ENCODE measurements around the gene LRIT2.

DNA sequence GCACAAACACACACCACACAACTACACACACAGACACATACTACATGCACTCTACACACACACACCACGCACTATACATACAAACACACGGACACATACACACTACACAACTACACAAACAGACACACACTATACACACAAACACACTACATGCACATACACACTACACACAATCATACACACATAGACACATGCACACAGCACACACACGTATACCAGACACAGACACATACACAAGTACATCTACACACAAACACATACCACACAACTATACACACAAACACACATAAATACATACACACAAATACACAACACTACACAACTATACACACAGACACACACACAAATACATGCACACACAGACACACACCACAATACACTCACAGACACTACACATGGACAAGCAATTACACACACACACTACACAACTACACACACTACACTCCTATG lies 47.2 kb downstream of the LRIT2 start:
- TF ChIP-seq, protein P1, sequence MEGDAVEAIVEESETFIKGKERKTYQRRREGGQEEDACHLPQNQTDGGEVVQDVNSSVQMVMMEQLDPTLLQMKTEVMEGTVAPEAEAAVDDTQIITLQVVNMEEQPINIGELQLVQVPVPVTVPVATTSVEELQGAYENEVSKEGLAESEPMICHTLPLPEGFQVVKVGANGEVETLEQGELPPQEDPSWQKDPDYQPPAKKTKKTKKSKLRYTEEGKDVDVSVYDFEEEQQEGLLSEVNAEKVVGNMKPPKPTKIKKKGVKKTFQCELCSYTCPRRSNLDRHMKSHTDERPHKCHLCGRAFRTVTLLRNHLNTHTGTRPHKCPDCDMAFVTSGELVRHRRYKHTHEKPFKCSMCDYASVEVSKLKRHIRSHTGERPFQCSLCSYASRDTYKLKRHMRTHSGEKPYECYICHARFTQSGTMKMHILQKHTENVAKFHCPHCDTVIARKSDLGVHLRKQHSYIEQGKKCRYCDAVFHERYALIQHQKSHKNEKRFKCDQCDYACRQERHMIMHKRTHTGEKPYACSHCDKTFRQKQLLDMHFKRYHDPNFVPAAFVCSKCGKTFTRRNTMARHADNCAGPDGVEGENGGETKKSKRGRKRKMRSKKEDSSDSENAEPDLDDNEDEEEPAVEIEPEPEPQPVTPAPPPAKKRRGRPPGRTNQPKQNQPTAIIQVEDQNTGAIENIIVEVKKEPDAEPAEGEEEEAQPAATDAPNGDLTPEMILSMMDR (IDR thresholded peaks at IDR 0.05; ENCODE audit: poor library complexity, severe bottlenecking) = no peak
- TF ChIP-seq EZH2 (IDR thresholded peaks at IDR 0.05; ENCODE audit: borderline replicate concordance, insufficient read depth, low read length, poor library complexity, severe bottlenecking) = no peak
- TF ChIP-seq TAF1 (IDR thresholded peaks at IDR 0.05; ENCODE audit: low read depth) = no peak
- no peak for TF ChIP-seq POLR2AphosphoS5 (IDR thresholded peaks at IDR 0.05)
- no peak for TF ChIP-seq EP300 (conservative IDR thresholded peaks at IDR 0.05; ENCODE audit: poor library complexity, severe bottlenecking)
- TF ChIP-seq, protein P2, sequence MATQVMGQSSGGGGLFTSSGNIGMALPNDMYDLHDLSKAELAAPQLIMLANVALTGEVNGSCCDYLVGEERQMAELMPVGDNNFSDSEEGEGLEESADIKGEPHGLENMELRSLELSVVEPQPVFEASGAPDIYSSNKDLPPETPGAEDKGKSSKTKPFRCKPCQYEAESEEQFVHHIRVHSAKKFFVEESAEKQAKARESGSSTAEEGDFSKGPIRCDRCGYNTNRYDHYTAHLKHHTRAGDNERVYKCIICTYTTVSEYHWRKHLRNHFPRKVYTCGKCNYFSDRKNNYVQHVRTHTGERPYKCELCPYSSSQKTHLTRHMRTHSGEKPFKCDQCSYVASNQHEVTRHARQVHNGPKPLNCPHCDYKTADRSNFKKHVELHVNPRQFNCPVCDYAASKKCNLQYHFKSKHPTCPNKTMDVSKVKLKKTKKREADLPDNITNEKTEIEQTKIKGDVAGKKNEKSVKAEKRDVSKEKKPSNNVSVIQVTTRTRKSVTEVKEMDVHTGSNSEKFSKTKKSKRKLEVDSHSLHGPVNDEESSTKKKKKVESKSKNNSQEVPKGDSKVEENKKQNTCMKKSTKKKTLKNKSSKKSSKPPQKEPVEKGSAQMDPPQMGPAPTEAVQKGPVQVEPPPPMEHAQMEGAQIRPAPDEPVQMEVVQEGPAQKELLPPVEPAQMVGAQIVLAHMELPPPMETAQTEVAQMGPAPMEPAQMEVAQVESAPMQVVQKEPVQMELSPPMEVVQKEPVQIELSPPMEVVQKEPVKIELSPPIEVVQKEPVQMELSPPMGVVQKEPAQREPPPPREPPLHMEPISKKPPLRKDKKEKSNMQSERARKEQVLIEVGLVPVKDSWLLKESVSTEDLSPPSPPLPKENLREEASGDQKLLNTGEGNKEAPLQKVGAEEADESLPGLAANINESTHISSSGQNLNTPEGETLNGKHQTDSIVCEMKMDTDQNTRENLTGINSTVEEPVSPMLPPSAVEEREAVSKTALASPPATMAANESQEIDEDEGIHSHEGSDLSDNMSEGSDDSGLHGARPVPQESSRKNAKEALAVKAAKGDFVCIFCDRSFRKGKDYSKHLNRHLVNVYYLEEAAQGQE (IDR thresholded peaks at IDR 0.05; ENCODE audit: borderline replicate concordance) = no peak
- TF ChIP-seq MXI1 (conservative IDR thresholded peaks at IDR 0.05; ENCODE audit: poor library complexity, severe bottlenecking) = no peak
- no peak for TF ChIP-seq SMC3 (conservative IDR thresholded peaks at IDR 0.05; ENCODE audit: poor library complexity)
- no peak for TF ChIP-seq RAD21 (conservative IDR thresholded peaks at IDR 0.05)

Measured in neural cell (in vitro differentiated cells).